H1 (cell line): ENCODE results near the gene NEB. TPM values are rescaled to one million over a fixed set of nuclear protein-coding genes. Genes with fewer than 3 reads are reported as not detected.
A peak's percentile ranks its signal among the peaks of the same experiment; 100 is the strongest.

Experiments used
- CTCF ChIA-PET: fragments of 300-600 bp; sonication (Branson Sonifier 250); formaldehyde crosslinking; loops from one replicate; lab custom pipeline; 2021; ENCODE audit not compliant: partially characterized antibody; lab: Charles Lee
- POLR2A ChIA-PET: fragments of 300-600 bp; sonication (Branson Sonifier 250); formaldehyde crosslinking; loops from one replicate; lab custom pipeline; 2021; ENCODE audit warnings: inconsistent platforms; ENCODE audit not compliant: partially characterized antibody; lab: Charles Lee
- DNase-seq, 2 experiments: peaks; one replicate each; pipeline versions ENCODE4 v3.0.0 to v3.0.0-alpha.2; 2010 to 2022; ENCODE audit warnings: low spot score in 2 of 2, low read depth in 1 of 2, mixed read lengths in 1 of 2
- FAIRE-seq: peaks from 2 replicates; lab custom pipeline; 2011; peaks lifted over from hg19 to GRCh38; lab: Jason Lieb, UNC
- H2AFZ ChIP-seq: 2 replicates; pipeline ENCODE4 v1.8.1; 2012; ENCODE audit warnings: low read length, inconsistent platforms
- H2AK5ac ChIP-seq: 2 replicates; pipeline ENCODE4 v1.6.1; 2013; ENCODE audit warnings: low read depth, low read length
- H2BK120ac ChIP-seq: replicated peaks from 2 replicates; pipeline ENCODE3; 2013; ENCODE audit warnings: low read depth, low read length, inconsistent platforms
- H2BK12ac ChIP-seq: 2 replicates; pipeline ENCODE4 v1.6.1; 2013; ENCODE audit warnings: low read depth, low read length
- H2BK15ac ChIP-seq: 2 replicates; pipeline ENCODE4 v1.6.1; 2013; ENCODE audit warnings: low read length
- H2BK20ac ChIP-seq: 2 replicates; pipeline ENCODE4 v1.6.1; 2013; ENCODE audit warnings: low read length
- H2BK5ac ChIP-seq: 2 replicates; pipeline ENCODE4 v1.6.1; 2013; ENCODE audit warnings: low read depth, low read length
- H3K14ac ChIP-seq: 2 replicates; pipeline ENCODE4 v1.6.1; 2013; ENCODE audit warnings: inconsistent platforms; ENCODE audit not compliant: insufficient read length
- H3K18ac ChIP-seq: 2 replicates; pipeline ENCODE4 v1.6.1; 2013; ENCODE audit warnings: low read length; ENCODE audit errors: extremely low read depth
- H3K23ac ChIP-seq: 2 replicates; pipeline ENCODE4 v1.6.1; 2013; ENCODE audit warnings: inconsistent platforms; ENCODE audit not compliant: insufficient read length
- H3K23me2 ChIP-seq: 2 replicates; pipeline ENCODE4 v1.6.1; 2013; ENCODE audit warnings: low read depth, low read length
- H3K27ac ChIP-seq: 2 replicates; pipeline ENCODE4 v1.6.1; 2011; ENCODE audit warnings: low read depth, low read length, inconsistent platforms
- H3K27me3 ChIP-seq, 4 experiments: replicated peaks in 1 of 4; 1 replicate in 1 of 4; 2 replicates in 3 of 4; pipeline versions ENCODE4 v1.6.1 to v1.8.1; 2011 to 2013; ENCODE audit warnings: low read length in 3 of 4, mild to moderate bottlenecking in 3 of 4, inconsistent platforms in 2 of 4, mixed read lengths in 2 of 4, moderate library complexity in 1 of 4; ENCODE audit not compliant: control insufficient read depth in 3 of 4, insufficient read depth in 3 of 4; ENCODE audit errors: extremely low read depth in 1 of 4
- H3K36me3 ChIP-seq, 4 experiments: 2 replicates each; pipeline versions ENCODE4 v1.6.1 to v1.8.1; 2011 to 2013; ENCODE audit warnings: mild to moderate bottlenecking in 4 of 4, low read length in 3 of 4, moderate library complexity in 2 of 4, control low read depth in 1 of 4, inconsistent platforms in 1 of 4; ENCODE audit not compliant: insufficient read depth in 4 of 4, control insufficient read depth in 2 of 4
- H3K4ac ChIP-seq: replicated peaks from 2 replicates; pipeline ENCODE3; 2013; ENCODE audit warnings: low read length, low read depth, mixed read lengths, inconsistent platforms; ENCODE audit not compliant: insufficient read length
- H3K4me1 ChIP-seq, 4 experiments: replicated peaks in 1 of 4; 1 replicate in 1 of 4; 2 replicates in 3 of 4; pipeline versions ENCODE4 v1.6.1 to v1.8.1; 2011 to 2013; ENCODE audit warnings: low read length in 3 of 4, inconsistent platforms in 2 of 4, mixed read lengths in 1 of 4; ENCODE audit not compliant: insufficient read depth in 4 of 4, control insufficient read depth in 3 of 4
- H3K4me2 ChIP-seq, 2 experiments: 2 replicates each; pipeline versions ENCODE4 v1.6.1 to v1.8.1; 2011 to 2013; ENCODE audit warnings: low read depth in 2 of 2, low read length in 2 of 2, control low read depth in 1 of 2, inconsistent platforms in 1 of 2, mild to moderate bottlenecking in 1 of 2; ENCODE audit not compliant: insufficient read depth in 1 of 2
- H3K4me3 ChIP-seq, 4 experiments: fragments of 200-600, 300-600 bp in 1 of 4; sonication (generic), shearing (Covaris generic), sonication (Bioruptor Twin) in 1 of 4; 2 replicates each; pipeline versions ENCODE4 v1.5.1 to v1.8.1; 2011 to 2016; ENCODE audit warnings: low read length in 4 of 4, low read depth in 3 of 4, control low read depth in 2 of 4, inconsistent platforms in 2 of 4, mild to moderate bottlenecking in 2 of 4, mixed read lengths in 1 of 4, moderate library complexity in 1 of 4; ENCODE audit not compliant: insufficient read depth in 2 of 4; ENCODE audit errors: extremely low read depth in 1 of 4
- H3K56ac ChIP-seq: replicated peaks from 2 replicates; pipeline ENCODE3; 2013; ENCODE audit warnings: low read depth, mild to moderate bottlenecking, mixed read lengths, low read length, inconsistent platforms; ENCODE audit not compliant: insufficient read length
- H3K79me1 ChIP-seq: 2 replicates; pipeline ENCODE4 v1.6.1; 2013; ENCODE audit warnings: low read depth, low read length, control low read depth
- H3K79me2 ChIP-seq, 2 experiments: 2 replicates each; pipeline versions ENCODE4 v1.6.1 to v1.8.1; 2012 to 2013; ENCODE audit warnings: low read length in 2 of 2, mild to moderate bottlenecking in 2 of 2, inconsistent platforms in 1 of 2; ENCODE audit not compliant: insufficient read depth in 2 of 2, control insufficient read depth in 1 of 2
- H3K9ac ChIP-seq, 4 experiments: replicated peaks in 1 of 4; 1 replicate in 1 of 4; 2 replicates in 3 of 4; pipeline versions ENCODE4 v1.6.1 to v1.8.1; 2011 to 2013; ENCODE audit warnings: low read depth in 3 of 4, low read length in 3 of 4, control low read depth in 2 of 4, mild to moderate bottlenecking in 2 of 4, moderate library complexity in 2 of 4, inconsistent platforms in 1 of 4; ENCODE audit errors: extremely low read depth in 1 of 4
- H3K9me3 ChIP-seq, 2 experiments: 2 replicates each; pipeline versions ENCODE4 v1.6.1 to v1.8.1; 2012 to 2013; ENCODE audit warnings: mild to moderate bottlenecking in 2 of 2, moderate library complexity in 2 of 2, control low read depth in 1 of 2, inconsistent platforms in 1 of 2, low read depth in 1 of 2, low read length in 1 of 2, mixed read lengths in 1 of 2; ENCODE audit not compliant: insufficient read depth in 2 of 2
- H4K20me1 ChIP-seq, 2 experiments: replicated peaks in 1 of 2; 2 replicates each; pipeline versions ENCODE3 to v1.8.1; 2011 to 2013; ENCODE audit warnings: inconsistent platforms in 2 of 2, low read length in 2 of 2, mild to moderate bottlenecking in 1 of 2; ENCODE audit not compliant: insufficient read depth in 2 of 2, control insufficient read depth in 1 of 2
- H4K5ac ChIP-seq: 2 replicates; pipeline ENCODE4 v1.6.1; 2013; ENCODE audit warnings: low read length, low read depth, mixed read lengths, inconsistent platforms; ENCODE audit not compliant: insufficient read length
- H4K8ac ChIP-seq: 2 replicates; pipeline ENCODE4 v1.8.0; 2013; ENCODE audit warnings: mild to moderate bottlenecking, moderate library complexity, low read length, inconsistent platforms; ENCODE audit not compliant: insufficient read depth; ENCODE audit errors: extremely low read depth
- H4K91ac ChIP-seq: replicated peaks from 2 replicates; pipeline ENCODE3; 2013; ENCODE audit warnings: low read length, mixed read lengths, inconsistent platforms; ENCODE audit not compliant: insufficient read length
- BRCA1 ChIP-seq: IDR thresholded peaks from 2 replicates; pipeline ENCODE4 v1.6.1; 2012; ENCODE audit warnings: low read depth, low read length, improper control_type of control experiment
- CEBPB ChIP-seq: IDR thresholded peaks from 2 replicates; pipeline ENCODE4 v1.6.1; 2012; ENCODE audit warnings: low read depth, low read length
- GABPA ChIP-seq: IDR thresholded peaks from 2 replicates; pipeline ENCODE4 v1.6.1; 2011; ENCODE audit warnings: mild to moderate bottlenecking, low read length, moderate library complexity, borderline replicate concordance; ENCODE audit not compliant: insufficient read depth
- PHF8 ChIP-seq: fragments of 200-600 bp; sonication (generic); conservative IDR thresholded peaks from 2 replicates; pipeline ENCODE4 v1.7.1; 2012; ENCODE audit warnings: low read depth, mild to moderate bottlenecking, inconsistent platforms, low read length, moderate library complexity
- POLR2AphosphoS5 ChIP-seq: IDR thresholded peaks from 2 replicates; pipeline ENCODE4 v1.6.1; 2011; ENCODE audit warnings: low read depth, low read length
- RAD21 ChIP-seq, 2 experiments: IDR thresholded peaks in 1 of 2; conservative IDR thresholded peaks in 1 of 2; 2 replicates each; pipeline ENCODE4 v1.6.1; 2011; ENCODE audit warnings: low read depth in 2 of 2, low read length in 2 of 2, improper control_type of control experiment in 1 of 2, inconsistent platforms in 1 of 2, mild to moderate bottlenecking in 1 of 2, moderate library complexity in 1 of 2
- RNF2 ChIP-seq: fragments of 200-900, 300-1000 bp; sonication (generic); IDR thresholded peaks from 2 replicates; pipeline ENCODE4 v1.7.1; 2016; ENCODE audit warnings: borderline replicate concordance, low read depth, mild to moderate bottlenecking, antibody characterized with exemption, low read length; ENCODE audit not compliant: poor library complexity, severe bottlenecking; ENCODE audit errors: missing control alignments
- SRF ChIP-seq: IDR thresholded peaks from 2 replicates; pipeline ENCODE4 v1.6.1; 2011; ENCODE audit warnings: mild to moderate bottlenecking, low read depth, low read length, moderate library complexity
- TAF1 ChIP-seq: IDR thresholded peaks from 2 replicates; pipeline ENCODE4 v1.6.1; 2011; ENCODE audit warnings: mild to moderate bottlenecking, low read depth, low read length
- WGBS, 2 experiments: shearing (Covaris generic) in 1 of 2; methylation state at CpG; one replicate each; pipeline versions ENCODE4 v1.1.6 to v1.1.7; 2013 to 2015; ENCODE audit warnings: low lambda C conversion rate in 2 of 2, mixed read lengths in 2 of 2, inconsistent platforms in 1 of 2, low coverage in 1 of 2, missing lambda C conversion rate in 1 of 2; ENCODE audit not compliant: insufficient replicate concordance in 2 of 2, insufficient coverage in 1 of 2, insufficient read length in 1 of 2; ENCODE audit errors: extremely low coverage in 1 of 2, missing lambda C conversion rate in 1 of 2; 5-methylcytosine and 5-hydroxymethylcytosine counted together
- polyA plus RNA-seq, 7 experiments: library from polyadenylated mRNA; depleted of rRNA in 3 of 7; stranded (reverse) in 5 of 7; unstranded in 2 of 7; fragments of >200 nt in 5 of 7; fragments of 200-250 nt in 2 of 7; gene quantifications; 1 replicate in 5 of 7; 2 replicates in 1 of 7; 4 replicates in 1 of 7; pipeline versions ENCODE4 v1.2.1 to v1.2.3, GENCODE V29; 2011 to 2013; ENCODE audit warnings: missing spikeins in 2 of 7, mixed read lengths in 2 of 7
- total RNA-seq: library from RNA; stranded (reverse); fragmentation: NEBNext Ultra II Directional; extraction: Animal tissue kit (Norgen Biotek cat#: 25700); gene quantifications from 2 replicates; pipeline ENCODE4 v1.2.1, GENCODE V29; 2021

The NEB gene
- total and polyA plus RNA-seq, 2 of the 8 experiments (the other 6 are each of a cell fraction or from before 2014, with no cell fraction given): 1.4 to 2.5 TPM

DNA sequence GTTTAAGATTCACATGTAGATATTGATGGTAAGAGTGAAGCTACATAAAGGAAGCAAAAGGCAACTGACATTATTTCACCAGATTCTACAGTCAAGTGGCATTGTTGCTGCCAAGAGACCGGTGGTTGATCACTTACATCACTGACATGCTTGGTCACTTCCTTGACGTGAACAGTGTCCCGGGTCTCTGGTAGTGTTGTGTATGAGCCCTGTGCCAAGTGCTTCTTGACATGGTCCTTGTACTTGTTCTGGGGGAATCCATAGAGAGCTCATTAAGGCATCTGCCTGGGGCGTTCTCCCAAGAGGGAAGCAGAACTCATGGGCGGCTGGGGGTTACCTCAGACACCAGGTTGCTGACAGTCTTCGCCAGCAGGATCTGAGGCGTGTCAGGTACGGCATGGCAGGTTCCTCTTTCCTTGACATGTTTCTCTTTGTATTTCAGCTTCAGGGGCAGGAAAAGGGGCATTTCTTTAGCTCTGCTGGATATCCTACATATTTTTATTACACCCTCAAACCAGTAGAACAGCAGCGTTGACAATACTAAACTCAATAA lies 208.4 kb downstream of the NEB start:
- ChIA-PET CTCF (interaction anchor here (0.6 to 1.4 kb wide), 5 partner anchors 10 to 286 kb away, joined by 3 to 5 read pairs (median 4); no protein-coding TSS in a partner anchor), POLR2A (no interaction called here)
- peak overlapping the region; percentile 37; the same call in 1 of the 2 replicates for H4K8ac ChIP-seq
- H3K56ac ChIP-seq: no peak overlapping the region
- no peak overlapping the region for H4K5ac ChIP-seq
- H3K23ac ChIP-seq: no peak overlapping the region
- no peak overlapping the region for H2BK5ac ChIP-seq
- no peak overlapping the region for H2AK5ac ChIP-seq
- no peak overlapping the region for H3K4me2 ChIP-seq
- H2BK20ac ChIP-seq: no peak overlapping the region
- peaks cover 0 to 3% (median 0%) of the 10 kb centered on the region in 4 experiments; a peak in 2 of 7 replicates for H3K4me1 ChIP-seq
- H2AFZ ChIP-seq: no peak overlapping the region
- H4K91ac ChIP-seq: no peak overlapping the region
- H2BK15ac ChIP-seq: no peak overlapping the region
- H3K9me3 ChIP-seq: no peaks in the 10 kb centered on the region
- H2BK120ac ChIP-seq: no peak overlapping the region
- H3K79me1 ChIP-seq: no peaks in the 10 kb centered on the region
- FAIRE-seq (no peak), DNase-seq (no peak)
- no peaks in the 10 kb centered on the region for H3K23me2 ChIP-seq
- H3K18ac ChIP-seq: no peak overlapping the region
- no peak overlapping the region for H3K14ac ChIP-seq
- H4K20me1 ChIP-seq: no peaks in the 10 kb centered on the region
- H3K27me3 ChIP-seq: no peaks in the 10 kb centered on the region
- no peak for TF ChIP-seq PHF8
- TF ChIP-seq CEBPB: no peak
- no peak for TF ChIP-seq RNF2
- TF ChIP-seq POLR2AphosphoS5: no peak
- TF ChIP-seq BRCA1: no peak
- no peak for TF ChIP-seq RAD21 (IDR thresholded peaks at IDR 0.05 in 1 of 2, conservative IDR thresholded peaks at IDR 0.05 in 1 of 2; ENCODE audit: low read depth in 2 of 2, low read length in 2 of 2)
- no peak for TF ChIP-seq SRF
- TF ChIP-seq TAF1: no peak
- TF ChIP-seq GABPA: no peak
- H2BK12ac ChIP-seq: no peak overlapping the region
- no peaks in the 10 kb centered on the region for H3K79me2 ChIP-seq
- H3K27ac ChIP-seq: no peak overlapping the region
- no peaks in the 10 kb centered on the region; a peak in 1 of 8 replicates for H3K36me3 ChIP-seq
- H3K4me3 ChIP-seq: no peak overlapping the region
- no peak overlapping the region for H3K4ac ChIP-seq
- H3K9ac ChIP-seq: no peak overlapping the region
- 92% methylated on average over 9 of the region's 9 CpGs; no CpG with 5 or more reads in 1 of the 2 experiments for WGBS, 2 experiments
